GM12878 (cell line): Measurements from ENCODE around the gene RBMY1E. TPM values are rescaled to one million over a fixed set of nuclear protein-coding genes. Genes with fewer than 3 reads are reported as not detected.
"Not testable (repeated sequence)": the region's sequence is repeated elsewhere in the genome, so short reads cannot be mapped to it uniquely, and the experiment has no call there.

Source experiments
- ATAC-seq: fragments of 200-7000 bp; cut with Tn5 transposase; 3 replicates; pipeline ENCODE4 v1.9.1; 2020; ENCODE audit warnings: mild to moderate bottlenecking, moderate library complexity
- Bru-seq: library from RNA; stranded (reverse); fragments of 400-500 nt; gene quantifications from one replicate; lab custom pipeline; 2021; lab: Mats Ljungman, UMichigan
- BruChase-seq, 2 experiments: library from RNA; stranded (reverse); fragments of 400-500 nt; gene quantifications; one replicate each; lab custom pipeline; 2021; lab: Mats Ljungman, UMichigan
- BruUV-seq: library from RNA; stranded (reverse); fragments of 400-500 nt; replicated peaks from 2 replicates; lab custom pipeline; 2021; lab: Mats Ljungman, UMichigan
- CTCF ChIA-PET: fragments of 300-600 bp; sonication (Branson Sonifier 250); formaldehyde crosslinking; extraction: SDS; loops from one replicate; lab custom pipeline; 2021; ENCODE audit warnings: inconsistent platforms; lab: Yijun Ruan, JAX
- POLR2A ChIA-PET: fragments of 350-600 bp; formaldehyde crosslinking; extraction: SDS; loops from one replicate; lab custom pipeline; 2021; ENCODE audit warnings: inconsistent platforms; lab: Charles Lee
- RAD21 ChIA-PET: fragments of 300-600 bp; sonication (Branson Sonifier 250); formaldehyde crosslinking; loops from one replicate; lab custom pipeline; 2023; ENCODE audit warnings: antibody characterized with exemption; ENCODE audit not compliant: unreplicated experiment; lab: Charles Lee
- SMC1A ChIA-PET: fragments of 300-600 bp; sonication (Branson Sonifier 250); formaldehyde crosslinking; loops from one replicate; lab custom pipeline; 2023; ENCODE audit not compliant: unreplicated experiment, uncharacterized antibody; lab: Charles Lee
- DNase-seq: peaks from one replicate; pipeline ENCODE4 v3.0.0-alpha.2; 2011; ENCODE audit warnings: low read depth, low spot score
- FAIRE-seq: peaks from 3 replicates; lab custom pipeline; 2011; peaks lifted over from hg19 to GRCh38; lab: Jason Lieb, UNC
- H2AFZ ChIP-seq: 2 replicates; pipeline ENCODE4 v1.6.0; 2011; ENCODE audit warnings: low read depth, low read length, control low read depth; ENCODE audit not compliant: control insufficient read depth
- H3K27ac ChIP-seq: 2 replicates; pipeline ENCODE4 v1.5.1; 2011; ENCODE audit warnings: control low read depth; ENCODE audit not compliant: control insufficient read depth, insufficient read depth
- H3K27me3 ChIP-seq, 2 experiments: replicated peaks in 1 of 2; 2 replicates each; pipeline versions ENCODE4 v1.6.0 to v1.6.1; 2011; ENCODE audit warnings: low read length in 1 of 2; ENCODE audit not compliant: control insufficient read depth in 2 of 2, insufficient read depth in 2 of 2
- H3K36me3 ChIP-seq, 2 experiments: 2 replicates each; pipeline ENCODE4 v1.5.1; 2011; ENCODE audit warnings: low read length in 1 of 2; ENCODE audit not compliant: control insufficient read depth in 2 of 2, insufficient read depth in 2 of 2
- H3K4me1 ChIP-seq: 2 replicates; pipeline ENCODE4 v1.6.1; 2011; ENCODE audit warnings: mild to moderate bottlenecking, low read length, moderate library complexity, mixed read lengths; ENCODE audit not compliant: control insufficient read depth, insufficient read depth
- H3K4me2 ChIP-seq: 2 replicates; pipeline ENCODE4 v1.6.0; 2011; ENCODE audit warnings: control low read depth; ENCODE audit not compliant: control insufficient read depth, insufficient read depth
- H3K4me3 ChIP-seq: fragments of 200-600 bp; sonication (generic); 2 replicates; pipeline ENCODE4 v1.5.1; 2016
- H3K79me2 ChIP-seq: 2 replicates; pipeline ENCODE4 v1.6.0; 2011; ENCODE audit warnings: low read length; ENCODE audit not compliant: control insufficient read depth, insufficient read depth
- H3K9ac ChIP-seq: 2 replicates; pipeline ENCODE4 v1.8.0; 2011; ENCODE audit warnings: low read length, control low read depth, mixed read lengths; ENCODE audit not compliant: control insufficient read depth, insufficient read depth
- H3K9me3 ChIP-seq: replicated peaks from 3 replicates; pipeline ENCODE4 v1.5.1; 2011; ENCODE audit warnings: mild to moderate bottlenecking, low read length; ENCODE audit not compliant: control insufficient read depth, insufficient read depth
- H4K20me1 ChIP-seq: 2 replicates; pipeline ENCODE4 v1.6.0; 2011; ENCODE audit not compliant: control insufficient read depth, insufficient read depth
- WGBS: methylation state at CpG from one replicate; pipeline ENCODE4 v1.1.6; 2016; ENCODE audit warnings: low lambda C conversion rate; ENCODE audit not compliant: insufficient replicate concordance, insufficient coverage; ENCODE audit errors: missing lambda C conversion rate; 5-methylcytosine and 5-hydroxymethylcytosine counted together
- in situ Hi-C: fragments of 300-500 bp; cut with MboI; formaldehyde crosslinking; loops from 9 replicates; pipeline ENCODE4 v1.14.3; 2018; ENCODE audit warnings: mixed read lengths
- intact Hi-C: fragments of 100-400 bp; cut with micrococcal nuclease; formaldehyde crosslinking; loops from one replicate; pipeline ENCODE4 v1.14.2; 2022; ENCODE audit not compliant: unreplicated experiment
- long read RNA-seq, 2 experiments: library from polyadenylated mRNA; unstranded; transcript quantifications; one replicate each; pipeline ENCODE4 v2.0.0, GENCODE V29; 2019 to 2020
- polyA minus RNA-seq, 3 experiments: library from RNA; depleted of rRNA, polyadenylated mRNA; stranded (reverse); fragments of >200 nt; gene quantifications; 2 replicates each; pipeline ENCODE4 v1.2.3, GENCODE V29; 2011
- polyA plus RNA-seq, 11 experiments: library from polyadenylated mRNA; depleted of rRNA in 4 of 11; unstranded in 6 of 11; stranded (reverse) in 5 of 11; fragments of >200 nt; fragmentation: Nextera tagmentation in 4 of 11; fragmentation: Illumina TruSeq in 1 of 11; extraction: Ambion mirVana in 4 of 11; extraction: Trizol in 1 of 11; gene quantifications; 1 replicate in 1 of 11; 2 replicates in 10 of 11; pipeline versions ENCODE4 v1.2.1 to v1.2.3, GENCODE V29; 2011 to 2016; ENCODE audit warnings: inconsistent platforms in 2 of 11, missing spikeins in 2 of 11, low read depth in 1 of 11
- total RNA-seq, 4 experiments: library from RNA; depleted of rRNA in 3 of 4; stranded (reverse); fragments of >200 nt in 3 of 4; fragmentation: Illumina TruSeq in 1 of 4; extraction: Trizol in 1 of 4; gene quantifications; 2 replicates each; pipeline versions ENCODE4 v1.2.1 to v1.2.3, GENCODE V29; 2013 to 2021

Gene RBMY1E
- total RNA-seq (2013; cell fraction: nucleolus; rRNA removed): not detected in 2 replicates
- total RNA-seq (2014; rRNA removed) (not detected in 2 replicates), total RNA-seq (2014; rRNA removed; fragmentation: Illumina TruSeq; extraction: Trizol) (not detected in 2 replicates), total RNA-seq (2021) (not detected in 2 replicates), polyA plus RNA-seq (2011; rRNA removed) (not detected in 2 replicates), polyA plus RNA-seq (2014; fragmentation: Illumina TruSeq; extraction: Trizol) (not detected in 2 replicates), polyA plus RNA-seq (2014; fragmentation: Nextera tagmentation; extraction: Ambion mirVana) (not detected), polyA plus RNA-seq (2014; rRNA removed) (not detected in 2 replicates), polyA plus RNA-seq (2016; fragmentation: Nextera tagmentation; extraction: Ambion mirVana) (not detected), polyA minus RNA-seq (2011; rRNA and poly(A)+ RNA removed) (not detected in 2 replicates), Bru-seq, nascent RNA (not detected), BruChase-seq, experiment 1, labeled RNA remaining after a 6-hour chase (not detected), BruChase-seq, experiment 2, labeled RNA remaining after a 2-hour chase (not detected)
- not detected for polyA plus RNA-seq (2011; ENCODE audit: low read depth)
- not detected in 2 replicates for polyA plus RNA-seq (2011; cell fraction: cytosol; rRNA removed)
- not detected in 2 replicates for polyA plus RNA-seq (2011; cell fraction: nucleus; rRNA removed)
- not detected in 2 replicates for polyA plus RNA-seq (2012)
- polyA minus RNA-seq (2011; cell fraction: cytosol; rRNA and poly(A)+ RNA removed): not detected in 2 replicates
- not detected in 2 replicates for polyA minus RNA-seq (2011; cell fraction: nucleus; rRNA and poly(A)+ RNA removed)
- long read RNA-seq, experiment 1: 0 reads
- long read RNA-seq, experiment 2: 0 reads

DNA sequence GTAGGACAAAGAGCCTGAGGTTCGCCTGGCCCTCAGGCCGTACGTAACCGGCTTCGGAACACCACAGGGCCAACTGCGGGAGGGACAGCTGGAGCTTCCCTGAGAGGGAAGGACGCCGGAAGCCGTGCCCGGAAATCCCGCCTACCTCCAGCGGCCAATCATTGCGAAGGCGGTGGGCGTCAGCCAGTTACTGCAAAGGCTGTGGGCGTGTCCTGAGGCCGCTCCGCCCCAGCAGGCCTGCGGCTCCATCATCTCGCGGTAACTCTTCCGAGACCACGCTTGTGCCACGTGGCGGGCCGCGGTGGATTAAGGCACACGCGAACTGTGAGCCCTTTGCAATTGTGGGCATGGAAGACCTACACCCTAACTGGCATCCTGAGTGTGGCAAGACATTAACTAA is at the start of gene RBMY1E:
RBMY1E (minus strand) TSS at position 101 of the 400 bp plus-strand sequence. CDS start 1,978 bp downstream, outside the sequence.
- FAIRE-seq: not testable (repeated sequence)

DNA sequence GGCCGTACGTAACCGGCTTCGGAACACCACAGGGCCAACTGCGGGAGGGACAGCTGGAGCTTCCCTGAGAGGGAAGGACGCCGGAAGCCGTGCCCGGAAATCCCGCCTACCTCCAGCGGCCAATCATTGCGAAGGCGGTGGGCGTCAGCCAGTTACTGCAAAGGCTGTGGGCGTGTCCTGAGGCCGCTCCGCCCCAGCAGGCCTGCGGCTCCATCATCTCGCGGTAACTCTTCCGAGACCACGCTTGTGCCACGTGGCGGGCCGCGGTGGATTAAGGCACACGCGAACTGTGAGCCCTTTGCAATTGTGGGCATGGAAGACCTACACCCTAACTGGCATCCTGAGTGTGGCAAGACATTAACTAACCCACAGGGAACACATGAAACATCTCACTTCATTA is 23.4 kb downstream of the RBMY1E start, which contains the start of gene RBMY1D:
RBMY1D (minus strand) TSS at position 101 of the 400 bp plus-strand sequence. CDS start 2,013 bp downstream, outside the sequence.
- RAD21 ChIA-PET, H2AFZ ChIP-seq, POLR2A ChIA-PET, H3K36me3 ChIP-seq, H3K9me3 ChIP-seq, ATAC-seq, H4K20me1 ChIP-seq, H3K27ac ChIP-seq, CTCF ChIA-PET, intact Hi-C loops, H3K9ac ChIP-seq, H3K4me1 ChIP-seq, H3K4me3 ChIP-seq, BruUV-seq, FAIRE-seq, in situ Hi-C loops, DNase-seq, SMC1A ChIA-PET, H3K27me3 ChIP-seq, H3K4me2 ChIP-seq, H3K79me2 ChIP-seq: not testable (repeated sequence)
- no CpG with 5 or more reads among the region's 28 CpGs for WGBS

More for the DNA sequence above, at the start of gene RBMY1E:
- H3K4me3 ChIP-seq, H3K9me3 ChIP-seq, H4K20me1 ChIP-seq, intact Hi-C loops, BruUV-seq, H3K9ac ChIP-seq, SMC1A ChIA-PET, in situ Hi-C loops, ATAC-seq, CTCF ChIA-PET, H2AFZ ChIP-seq, H3K79me2 ChIP-seq, RAD21 ChIA-PET, H3K4me1 ChIP-seq, H3K27ac ChIP-seq, H3K4me2 ChIP-seq, H3K27me3 ChIP-seq, POLR2A ChIA-PET, H3K36me3 ChIP-seq, DNase-seq: not testable (repeated sequence)
- no CpG with 5 or more reads among the region's 29 CpGs for WGBS

DNA sequence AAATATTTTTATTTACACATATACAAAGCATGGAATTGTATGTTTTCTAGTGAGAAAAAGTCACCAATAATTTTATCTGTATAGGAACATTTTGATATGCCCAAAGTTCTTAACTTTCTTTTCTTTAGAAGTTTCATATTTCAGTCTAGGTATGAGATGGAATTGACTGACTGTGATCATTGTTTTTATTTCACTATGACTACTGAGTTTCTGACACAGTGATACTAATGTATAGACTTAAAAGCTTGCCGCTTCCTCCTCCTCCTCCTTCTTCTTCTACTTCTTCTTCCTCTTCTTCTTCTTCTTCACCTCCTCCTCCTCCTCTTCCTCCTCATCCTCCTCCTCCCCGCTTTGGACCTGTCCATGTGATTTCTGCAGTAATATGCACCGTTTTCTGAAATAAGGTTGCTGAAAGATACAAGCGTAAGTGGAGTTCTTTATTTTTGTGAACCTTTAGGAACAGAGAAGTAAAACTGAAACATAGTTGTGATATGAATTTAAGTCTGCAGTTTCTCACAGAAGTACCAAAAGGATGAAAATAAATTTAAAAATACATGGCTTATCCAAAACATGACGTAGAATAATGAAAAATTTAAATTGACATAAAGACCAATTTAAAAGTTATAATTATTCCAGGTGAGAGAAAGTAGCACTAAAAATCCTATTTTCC is 48.3 kb downstream of the RBMY1E start:
- BruUV-seq, H3K27ac ChIP-seq, H3K9me3 ChIP-seq, H3K36me3 ChIP-seq, H4K20me1 ChIP-seq, H3K27me3 ChIP-seq, H2AFZ ChIP-seq, H3K4me1 ChIP-seq, H3K79me2 ChIP-seq, POLR2A ChIA-PET, RAD21 ChIA-PET, intact Hi-C loops, DNase-seq, in situ Hi-C loops, H3K9ac ChIP-seq, CTCF ChIA-PET, H3K4me3 ChIP-seq, FAIRE-seq, SMC1A ChIA-PET, H3K4me2 ChIP-seq, ATAC-seq: not testable (repeated sequence)
- WGBS: no CpG with 5 or more reads among the region's 5 CpGs
